A673 (cell line): ENCODE data around the gene FOXO4. TPM values are rescaled to one million over a fixed set of nuclear protein-coding genes. Genes with fewer than 3 reads are reported as not detected.

ENCODE experiments used
- BruUV-seq: library from RNA; stranded (reverse); fragments of 400-500 nt; replicated peaks from 2 replicates; lab custom pipeline; 2021; lab: Mats Ljungman, UMichigan
- CTCF ChIA-PET: fragments of 300-600 bp; sonication (Branson Sonifier 250); formaldehyde crosslinking; loops from one replicate; lab custom pipeline; 2022; ENCODE audit warnings: antibody characterized with exemption; lab: Charles Lee
- POLR2A ChIA-PET: fragments of 300-600 bp; sonication (Branson Sonifier 250); formaldehyde crosslinking; loops from one replicate; lab custom pipeline; 2022; ENCODE audit warnings: antibody characterized with exemption; ENCODE audit not compliant: low non-redundant PET; lab: Charles Lee
- DNase-seq: peaks from one replicate; pipeline ENCODE4 v3.0.0-alpha.2; 2015; ENCODE audit warnings: low spot score
- H3K27ac ChIP-seq: fragments of 200-600 bp; sonication (generic); 2 replicates; pipeline ENCODE4 v1.5.1; 2016; ENCODE audit warnings: mixed run types, low read depth, mild to moderate bottlenecking, mixed read lengths, antibody characterized with exemption, low read length; ENCODE audit not compliant: poor library complexity, severe bottlenecking
- H3K27me3 ChIP-seq: fragments of 200-600 bp; sonication (generic); replicated peaks from 2 replicates; pipeline ENCODE4 v1.6.1; 2017; ENCODE audit warnings: mixed run types, low read depth, mild to moderate bottlenecking, mixed read lengths, antibody characterized with exemption, low read length; ENCODE audit not compliant: insufficient read depth, poor library complexity
- H3K36me3 ChIP-seq: fragments of 200-600 bp; sonication (generic); 2 replicates; pipeline ENCODE4 v1.6.1; 2016; ENCODE audit warnings: mixed run types, mild to moderate bottlenecking, mixed read lengths, antibody characterized with exemption, low read length; ENCODE audit not compliant: insufficient read depth, poor library complexity, severe bottlenecking
- H3K4me1 ChIP-seq: fragments of 200-600 bp; sonication (generic); 2 replicates; pipeline ENCODE4 v1.6.1; 2017; ENCODE audit warnings: mixed run types, mild to moderate bottlenecking, mixed read lengths, antibody characterized with exemption, low read length; ENCODE audit not compliant: insufficient read depth, poor library complexity, severe bottlenecking
- H3K4me3 ChIP-seq: fragments of 200-600 bp; sonication (generic); 2 replicates; pipeline ENCODE4 v1.5.1; 2016; ENCODE audit warnings: low read depth, mixed run types, mild to moderate bottlenecking, mixed read lengths, low read length; ENCODE audit not compliant: poor library complexity, severe bottlenecking
- H3K9me3 ChIP-seq: fragments of 200-600 bp; sonication (generic); 2 replicates; pipeline ENCODE4 v1.6.1; 2016; ENCODE audit warnings: mixed run types, low read depth, mild to moderate bottlenecking, mixed read lengths, antibody characterized with exemption, low read length; ENCODE audit not compliant: poor library complexity, severe bottlenecking
- CTCF ChIP-seq: fragments of 300-800, 200-600 bp; sonication (generic); conservative IDR thresholded peaks from 2 replicates; pipeline ENCODE4 v1.5.1; 2017; ENCODE audit warnings: low read depth, mild to moderate bottlenecking, antibody characterized with exemption, low read length, moderate library complexity, mixed read lengths
- EZH2 ChIP-seq: fragments of 200-600 bp; sonication (generic); IDR thresholded peaks from 2 replicates; pipeline ENCODE4 v1.6.1; 2017; ENCODE audit warnings: borderline replicate concordance, low read depth, mild to moderate bottlenecking, mixed read lengths, antibody characterized with exemption, low read length; ENCODE audit not compliant: poor library complexity, severe bottlenecking
- intact Hi-C: fragments of 100-400 bp; cut with micrococcal nuclease; formaldehyde crosslinking; loops from one replicate; pipeline ENCODE4 v1.10.0; 2022; ENCODE audit not compliant: unreplicated experiment
- total RNA-seq: library from RNA; stranded (reverse); gene quantifications from 2 replicates; pipeline ENCODE4 v1.2.3, GENCODE V29; 2021

FOXO4 gene
- total RNA-seq, 1 experiment from 2014 or later, result 7.0 TPM

DNA sequence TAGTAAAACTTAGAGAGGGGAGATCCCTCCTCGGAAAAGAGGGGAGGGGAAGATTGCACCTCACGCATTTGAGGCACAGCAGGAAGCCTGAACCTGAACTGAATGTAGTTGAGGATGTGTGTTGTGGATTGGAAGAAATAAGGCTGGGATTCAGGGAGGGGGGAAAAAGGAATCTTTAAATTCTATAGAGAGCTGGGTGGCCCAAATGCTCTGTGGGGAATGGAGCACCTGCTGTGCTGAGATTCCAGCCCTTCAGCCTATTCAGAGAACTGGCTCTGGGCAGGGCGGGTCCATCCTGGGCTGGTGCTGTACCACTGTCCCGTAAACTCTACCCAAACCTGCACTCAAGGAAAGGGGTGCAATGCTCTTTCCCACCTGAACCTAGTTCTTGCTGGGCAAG lies 4.1 kb downstream of the FOXO4 start:
- no peak overlapping the region for H3K27ac ChIP-seq
- intact Hi-C loops, result loop anchor here (5.0 kb wide), 1 partner anchor 78 kb away; no protein-coding TSS in a partner anchor
- no TSS peak for BruUV-seq
- POLR2A ChIA-PET, result no interaction called here
- TF ChIP-seq EZH2 (no peak), CTCF (no peak)
- no peaks in the 10 kb centered on the region for H3K27me3 ChIP-seq
- no peaks in the 10 kb centered on the region for H3K9me3 ChIP-seq
- H3K4me3 ChIP-seq, result no peak overlapping the region
- H3K4me1 ChIP-seq, result peaks cover 11% of the 10 kb centered on the region
- no peak for DNase-seq
- H3K36me3 ChIP-seq, result no peaks in the 10 kb centered on the region
- CTCF ChIA-PET, result no interaction called here

DNA sequence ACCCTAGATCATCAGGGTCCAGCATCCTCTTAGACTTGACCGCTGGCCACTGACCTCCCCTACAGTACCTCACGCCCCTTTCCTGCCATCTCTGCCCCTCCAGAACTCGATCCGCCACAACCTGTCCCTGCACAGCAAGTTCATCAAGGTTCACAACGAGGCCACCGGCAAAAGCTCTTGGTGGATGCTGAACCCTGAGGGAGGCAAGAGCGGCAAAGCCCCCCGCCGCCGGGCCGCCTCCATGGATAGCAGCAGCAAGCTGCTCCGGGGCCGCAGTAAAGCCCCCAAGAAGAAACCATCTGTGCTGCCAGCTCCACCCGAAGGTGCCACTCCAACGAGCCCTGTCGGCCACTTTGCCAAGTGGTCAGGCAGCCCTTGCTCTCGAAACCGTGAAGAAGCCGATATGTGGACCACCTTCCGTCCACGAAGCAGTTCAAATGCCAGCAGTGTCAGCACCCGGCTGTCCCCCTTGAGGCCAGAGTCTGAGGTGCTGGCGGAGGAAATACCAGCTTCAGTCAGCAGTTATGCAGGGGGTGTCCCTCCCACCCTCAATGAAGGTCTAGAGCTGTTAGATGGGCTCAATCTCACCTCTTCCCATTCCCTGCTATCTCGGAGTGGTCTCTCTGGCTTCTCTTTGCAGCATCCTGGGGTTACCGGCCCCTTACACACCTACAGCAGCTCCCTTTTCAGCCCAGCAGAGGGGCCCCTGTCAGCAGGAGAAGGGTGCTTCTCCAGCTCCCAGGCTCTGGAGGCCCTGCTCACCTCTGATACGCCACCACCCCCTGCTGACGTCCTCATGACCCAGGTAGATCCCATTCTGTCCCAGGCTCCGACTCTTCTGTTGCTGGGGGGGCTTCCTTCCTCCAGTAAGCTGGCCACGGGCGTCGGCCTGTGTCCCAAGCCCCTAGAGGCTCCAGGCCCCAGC lies 5.2 kb downstream of the FOXO4 start:
- H3K4me3 ChIP-seq, result no peak overlapping the region
- intact Hi-C loops, result no loop called here
- no peaks in the 10 kb centered on the region for H3K27me3 ChIP-seq
- H3K4me1 ChIP-seq, result peaks cover 11% of the 10 kb centered on the region
- H3K9me3 ChIP-seq, result no peaks in the 10 kb centered on the region
- no peak overlapping the region for H3K27ac ChIP-seq
- ChIA-PET POLR2A (interaction anchor here (0.6 kb wide), 1 partner anchor 18 kb away, joined by 6 read pairs; the partner anchor contains the start of gene MED12), CTCF (no interaction called here)
- no peaks in the 10 kb centered on the region for H3K36me3 ChIP-seq
- no TSS peak for BruUV-seq
- no peak for DNase-seq
- no peak for TF ChIP-seq CTCF
- no peak for TF ChIP-seq EZH2

DNA sequence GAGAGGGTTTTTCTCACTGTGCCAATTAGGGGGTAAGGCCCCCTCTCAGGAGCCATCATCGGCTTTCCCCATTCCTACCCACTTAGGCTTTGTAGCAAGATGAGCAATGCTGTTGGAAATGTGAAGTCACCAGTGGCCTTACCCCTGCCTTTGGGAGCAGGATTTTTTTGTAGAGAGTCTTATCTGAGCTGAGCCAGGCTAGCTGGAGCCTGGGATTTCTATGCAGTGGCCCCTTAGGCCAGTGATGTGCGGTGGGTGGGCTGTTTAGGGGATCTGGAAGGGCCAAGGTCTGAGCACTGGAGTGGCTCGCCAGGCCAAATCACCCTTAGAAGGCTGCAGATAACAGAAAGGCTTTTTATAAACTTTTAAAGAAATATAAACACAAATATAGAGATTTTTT lies 6.6 kb downstream of the FOXO4 start:
- Histone ChIP-seq H3K27ac (peak overlapping the region; percentile 55), H3K9me3 (no peaks in the 10 kb centered on the region), H3K4me3 (no peak overlapping the region), H3K27me3 (no peaks in the 10 kb centered on the region), H3K4me1 (peaks cover 11% of the 10 kb centered on the region), H3K36me3 (no peaks in the 10 kb centered on the region)
- TF ChIP-seq EZH2 (no peak), CTCF (no peak)
- no TSS peak for BruUV-seq
- intact Hi-C loops, result no loop called here
- DNase-seq, result no peak
- ChIA-PET CTCF (no interaction called here), POLR2A (no interaction called here)
